LNCAP (cell line): Measurements from ENCODE around the gene FHIP2A.

ENCODE experiments used
- TF ChIP-seq, protein P1 (sequence below): fragments of 450-650 bp; IDR thresholded peaks from 2 replicates; pipeline ENCODE4 v1.5.1; 2017; ENCODE audit warnings: mild to moderate bottlenecking

FHIP2A gene

DNA sequence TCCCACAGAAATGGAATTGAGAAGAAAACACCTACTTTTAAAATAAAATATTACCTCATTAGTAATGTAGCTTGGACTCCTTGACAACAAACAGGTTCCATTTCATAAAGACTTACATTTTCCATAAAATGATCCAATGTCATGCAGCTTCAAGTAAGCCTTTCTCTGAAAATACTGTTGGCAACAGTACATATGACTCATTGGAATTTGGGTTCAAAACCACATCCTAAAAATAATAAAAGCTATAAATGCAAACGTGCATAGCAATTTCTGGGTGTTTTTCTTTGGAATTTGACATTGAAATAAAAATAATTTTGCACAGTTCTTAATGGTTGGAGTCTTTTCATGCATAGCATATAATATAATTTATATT, 47.9 kb downstream of the FHIP2A start:
- TF ChIP-seq, protein P1, sequence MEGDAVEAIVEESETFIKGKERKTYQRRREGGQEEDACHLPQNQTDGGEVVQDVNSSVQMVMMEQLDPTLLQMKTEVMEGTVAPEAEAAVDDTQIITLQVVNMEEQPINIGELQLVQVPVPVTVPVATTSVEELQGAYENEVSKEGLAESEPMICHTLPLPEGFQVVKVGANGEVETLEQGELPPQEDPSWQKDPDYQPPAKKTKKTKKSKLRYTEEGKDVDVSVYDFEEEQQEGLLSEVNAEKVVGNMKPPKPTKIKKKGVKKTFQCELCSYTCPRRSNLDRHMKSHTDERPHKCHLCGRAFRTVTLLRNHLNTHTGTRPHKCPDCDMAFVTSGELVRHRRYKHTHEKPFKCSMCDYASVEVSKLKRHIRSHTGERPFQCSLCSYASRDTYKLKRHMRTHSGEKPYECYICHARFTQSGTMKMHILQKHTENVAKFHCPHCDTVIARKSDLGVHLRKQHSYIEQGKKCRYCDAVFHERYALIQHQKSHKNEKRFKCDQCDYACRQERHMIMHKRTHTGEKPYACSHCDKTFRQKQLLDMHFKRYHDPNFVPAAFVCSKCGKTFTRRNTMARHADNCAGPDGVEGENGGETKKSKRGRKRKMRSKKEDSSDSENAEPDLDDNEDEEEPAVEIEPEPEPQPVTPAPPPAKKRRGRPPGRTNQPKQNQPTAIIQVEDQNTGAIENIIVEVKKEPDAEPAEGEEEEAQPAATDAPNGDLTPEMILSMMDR = no peak

DNA sequence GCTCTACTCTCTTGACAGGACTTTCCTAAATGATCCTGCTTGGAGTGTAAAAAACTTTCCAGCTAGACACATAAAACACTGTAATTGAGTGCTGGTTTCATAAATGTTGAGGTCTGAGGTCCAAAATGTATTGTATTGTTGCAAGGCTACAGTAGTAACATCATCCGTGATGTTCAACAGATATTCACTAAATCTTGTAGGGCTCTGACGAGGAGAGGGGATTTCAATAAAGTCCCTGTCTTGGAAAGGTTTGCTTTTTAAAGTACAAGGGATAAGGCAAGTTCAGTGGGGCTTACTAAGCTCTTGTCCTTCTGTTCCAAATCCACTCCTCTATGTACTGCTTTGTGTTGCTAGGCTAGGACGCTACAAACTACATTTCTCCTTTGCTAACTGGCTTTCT, 48.9 kb downstream of the FHIP2A start:
- TF ChIP-seq, protein P1 = no peak

DNA sequence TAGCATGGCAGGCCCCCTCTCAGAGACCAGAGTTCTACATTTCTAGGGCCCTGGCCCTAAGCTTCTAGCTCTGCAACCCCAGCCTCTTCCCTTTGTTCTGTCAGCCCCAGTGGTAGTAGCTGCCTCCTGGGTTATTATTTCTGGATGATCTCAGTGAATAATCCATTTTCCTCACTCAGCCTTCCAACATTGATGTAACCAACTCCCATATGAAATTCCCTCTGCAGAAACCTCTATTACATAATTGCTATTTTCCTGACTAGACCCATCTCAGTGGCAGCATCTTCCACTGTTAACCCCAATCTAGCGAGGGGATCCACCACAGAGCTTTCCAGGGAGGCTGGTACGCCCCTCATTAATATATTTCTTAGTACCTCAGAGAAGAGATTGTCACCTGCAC, 49.8 kb downstream of the FHIP2A start:
- TF ChIP-seq, protein P1 = no peak
